Right ventricle myocardium inferior (tissue), 1 donor: ENCODE results near the gene CHSY1. TPM values are rescaled to one million over a fixed set of nuclear protein-coding genes. Genes with fewer than 3 reads are reported as not detected.

Experiments used
- ATAC-seq: fragments of 200-7000 bp; cut with Tn5 transposase; one replicate; pipeline ENCODE4 v1.9.1; 2020; ENCODE audit warnings: mild to moderate bottlenecking, moderate library complexity
- DNase-seq: peaks from one replicate; pipeline ENCODE4 v3.0.0; 2021; ENCODE audit errors: missing footprints
- intact Hi-C: fragments of 100-400 bp; cut with DNase I; formaldehyde crosslinking; loops from one replicate; pipeline ENCODE4 v1.11.0; 2022
- total RNA-seq: library from RNA; stranded (reverse); fragmentation: NEBNext Ultra II Directional; extraction: Animal tissue kit (Norgen Biotek cat#: 25700); gene quantifications from one replicate; pipeline ENCODE4 v1.2.1, GENCODE V29; 2021
- donor health status: DM: no; HTN: yes; CAD: no; lungs with severe emphysema.

Gene CHSY1
- total RNA-seq, 1 donor from 2014 or later, result 13.3 TPM

DNA sequence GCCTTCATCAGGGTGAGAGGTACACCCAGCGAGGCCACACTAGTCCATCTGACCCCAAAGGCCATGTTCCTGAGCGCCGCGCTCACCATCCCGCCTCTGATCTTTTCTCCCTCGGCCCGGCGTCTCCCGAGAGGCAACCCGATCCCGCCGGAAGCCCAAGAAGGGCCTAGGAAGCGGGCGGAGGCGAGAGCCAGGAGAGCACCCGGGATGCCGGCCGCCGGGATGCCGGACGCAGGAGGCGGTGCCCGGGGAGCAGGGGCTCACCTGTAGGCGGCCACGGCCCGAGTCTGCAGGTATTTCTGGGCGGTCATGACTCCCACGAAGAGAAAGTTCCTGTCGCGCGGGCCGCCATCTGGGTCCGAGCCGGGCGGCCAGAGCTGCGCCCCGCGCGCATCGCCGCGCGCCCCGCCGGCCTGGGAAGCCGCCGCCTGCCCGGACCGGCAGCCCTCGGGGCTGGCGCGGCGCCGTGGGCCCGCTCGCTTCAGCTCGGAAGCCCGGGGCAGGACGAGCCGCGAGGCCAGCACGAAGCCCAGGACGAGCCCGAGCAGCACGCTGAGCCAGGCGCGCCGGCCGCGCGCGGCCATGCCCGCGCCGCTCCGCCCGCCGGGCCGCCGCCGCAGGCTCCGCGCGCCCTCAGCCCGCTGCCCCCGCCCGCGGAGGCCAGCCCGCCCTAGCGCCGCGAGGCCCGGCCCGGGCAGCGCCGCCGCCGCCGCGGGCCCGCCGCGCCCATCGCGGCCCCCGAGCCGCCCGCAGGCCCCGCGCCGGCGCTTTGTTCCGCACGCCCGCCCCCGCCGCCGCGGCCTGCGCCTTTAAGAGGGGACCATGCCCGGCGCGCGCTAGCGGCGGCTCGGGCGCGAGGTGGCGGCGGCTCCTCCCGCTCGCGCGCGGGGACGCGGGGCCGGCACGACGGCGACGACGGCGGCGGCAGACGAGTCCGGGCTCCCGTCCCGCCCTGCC is 697 bp downstream of the CHSY1 start:
- intact Hi-C loops, result loop anchor here (1.0 to 2.0 kb wide), 2 partner anchors 62 to 130 kb away; no protein-coding TSS in a partner anchor
- ATAC-seq (peak; percentile 28), DNase-seq (no peak)

DNA sequence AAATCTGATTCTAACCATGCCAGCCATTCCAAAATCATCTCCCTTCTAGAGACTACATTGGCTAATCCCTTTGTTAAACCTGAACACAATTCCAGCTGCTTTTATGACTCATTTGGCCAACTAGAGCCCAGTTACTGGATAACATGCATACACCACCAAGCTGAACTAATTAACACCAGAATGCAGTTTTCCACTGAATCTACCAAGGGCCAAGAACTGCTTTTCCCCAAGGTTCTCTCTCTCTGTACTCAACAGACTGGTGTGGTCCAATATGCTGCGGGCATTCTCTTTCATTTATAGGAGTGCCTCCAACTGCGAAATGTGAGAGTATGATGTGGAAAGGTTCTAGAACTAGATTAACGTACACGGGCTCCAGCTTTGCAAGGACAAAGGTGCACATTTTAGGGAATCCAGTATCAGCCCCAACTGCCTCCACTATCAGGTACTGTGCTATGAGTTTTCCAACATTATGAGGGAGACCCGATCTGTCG is 1.5 kb downstream of the CHSY1 start:
- DNase-seq (no peak), ATAC-seq (peak; percentile 4)
- intact Hi-C loops, result loop anchor here (2.0 kb wide), 1 partner anchor 62 kb away; no protein-coding TSS in a partner anchor

DNA sequence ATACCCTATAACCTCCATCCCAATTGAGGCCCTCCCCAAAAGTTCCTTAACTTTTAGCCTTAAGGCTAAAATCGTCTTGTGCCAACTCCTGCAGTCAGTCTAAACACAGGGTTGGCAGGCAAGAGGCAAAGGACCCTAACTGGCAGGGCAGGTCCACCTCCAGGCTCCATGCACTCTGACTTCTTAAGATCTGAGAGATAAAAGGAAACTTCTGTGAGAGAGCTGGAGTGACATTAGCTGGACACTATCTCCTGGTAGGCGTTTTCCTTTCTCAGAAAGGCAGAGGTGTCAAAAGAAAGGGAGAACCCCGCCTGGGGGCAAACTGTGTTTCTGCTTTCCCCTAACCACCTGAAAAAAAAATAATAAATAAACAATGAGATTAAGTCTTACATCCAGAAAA is 3.6 kb downstream of the CHSY1 start:
- no peak for ATAC-seq
- no peak for DNase-seq
- intact Hi-C loops, result no loop called here

DNA sequence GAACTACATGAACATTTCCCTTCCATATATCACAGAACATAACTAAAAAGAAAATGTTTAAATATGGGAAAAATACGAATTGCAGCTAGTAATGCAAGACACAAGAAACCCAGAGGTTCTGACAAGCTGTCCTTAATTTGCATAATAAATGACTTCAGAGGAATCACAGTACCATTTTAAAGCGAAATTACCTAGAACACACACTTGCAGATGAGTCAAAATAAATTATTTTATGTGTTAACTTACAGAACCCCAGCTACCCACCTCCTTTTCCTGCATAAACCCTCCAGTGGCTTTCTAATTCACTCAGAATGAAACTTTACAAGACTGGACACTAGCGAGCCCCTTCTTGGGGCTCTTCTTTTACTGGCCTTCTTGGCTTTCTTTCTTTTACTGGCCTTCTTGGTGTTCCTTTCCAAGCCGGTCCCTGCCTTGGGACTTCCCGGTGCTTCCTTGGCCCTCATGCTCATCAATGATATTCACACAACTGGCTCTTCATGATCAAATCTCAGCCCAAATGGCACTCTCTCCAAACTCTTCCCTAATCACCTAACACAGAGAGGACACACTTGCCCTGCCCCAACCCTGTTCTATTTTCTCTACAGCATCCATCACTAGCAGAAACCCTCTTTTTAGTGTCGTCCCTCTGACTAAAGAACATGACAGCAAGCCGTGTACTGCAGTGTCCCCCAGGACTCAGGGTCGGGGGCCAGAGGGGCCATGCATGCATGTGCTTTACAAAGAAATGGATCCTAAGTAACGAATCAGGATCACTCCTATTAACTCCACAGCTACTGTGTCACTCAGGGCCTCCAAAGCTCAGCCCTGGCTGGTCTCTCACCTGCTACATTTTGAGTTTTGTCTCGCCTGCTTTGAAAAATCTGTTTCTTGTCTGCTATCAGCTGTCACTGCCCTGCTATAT is 4.8 kb downstream of the CHSY1 start:
- DNase-seq (no peak), ATAC-seq (no peak)
- intact Hi-C loops, result no loop called here

DNA sequence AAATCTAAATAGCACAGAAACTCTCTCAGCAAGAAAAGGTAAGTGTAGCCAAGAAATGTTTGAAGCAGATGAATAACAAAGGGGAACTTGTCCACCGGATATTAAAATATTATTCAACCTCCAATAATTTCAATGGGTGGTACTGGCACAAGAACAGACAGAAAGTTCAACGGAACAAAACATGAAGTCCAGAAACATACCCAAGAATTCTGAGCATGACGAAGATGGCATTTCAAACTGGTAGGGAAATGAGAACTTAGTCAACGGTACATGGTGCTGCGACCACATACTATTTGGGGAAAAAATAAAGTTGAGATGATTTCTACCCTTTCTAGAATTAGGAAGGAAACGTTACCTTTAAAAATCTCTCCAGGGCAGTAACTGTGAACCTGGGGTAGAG is 5.5 kb downstream of the CHSY1 start:
- intact Hi-C loops, result no loop called here
- ATAC-seq (no peak), DNase-seq (no peak)

DNA sequence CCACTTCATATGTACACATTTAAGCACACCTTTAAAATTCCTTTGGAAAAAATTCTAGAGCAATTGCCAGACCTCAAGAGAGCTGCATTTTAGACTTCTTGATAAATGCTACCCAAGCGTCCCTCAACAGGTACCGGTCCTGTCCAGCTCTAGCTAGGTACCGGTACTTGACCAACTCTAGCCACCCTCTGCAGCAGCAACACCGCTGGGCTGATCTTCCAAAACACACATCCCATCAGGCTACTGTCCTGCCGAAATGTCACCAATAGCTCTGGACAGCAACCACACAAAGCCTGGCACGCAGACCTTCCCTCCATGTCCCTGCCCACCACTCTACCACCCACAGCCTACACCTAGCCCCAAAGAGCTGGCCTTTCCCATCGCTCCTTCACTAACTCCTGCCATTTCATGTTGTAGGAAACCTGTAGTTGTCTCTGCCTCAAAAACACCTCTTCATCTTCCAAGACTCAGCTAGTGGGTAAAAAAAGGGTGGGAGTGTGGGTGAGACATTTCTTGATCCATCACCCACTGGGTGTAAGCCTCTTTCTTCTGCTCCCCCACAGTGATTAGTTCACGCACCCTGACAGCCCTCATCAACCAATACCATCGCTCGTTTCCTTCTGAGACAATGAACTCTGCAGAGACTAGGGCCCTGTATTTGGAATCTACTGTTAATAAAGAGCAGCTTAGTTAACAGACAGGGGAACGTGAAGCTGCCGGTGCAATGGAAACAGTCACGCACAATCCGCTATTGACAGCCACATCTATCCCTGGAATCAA is 6.8 kb downstream of the CHSY1 start:
- intact Hi-C loops, result loop anchor here (5.0 kb wide), 1 partner anchor 43 kb away; no protein-coding TSS in a partner anchor
- no peak for ATAC-seq
- DNase-seq, result no peak

DNA sequence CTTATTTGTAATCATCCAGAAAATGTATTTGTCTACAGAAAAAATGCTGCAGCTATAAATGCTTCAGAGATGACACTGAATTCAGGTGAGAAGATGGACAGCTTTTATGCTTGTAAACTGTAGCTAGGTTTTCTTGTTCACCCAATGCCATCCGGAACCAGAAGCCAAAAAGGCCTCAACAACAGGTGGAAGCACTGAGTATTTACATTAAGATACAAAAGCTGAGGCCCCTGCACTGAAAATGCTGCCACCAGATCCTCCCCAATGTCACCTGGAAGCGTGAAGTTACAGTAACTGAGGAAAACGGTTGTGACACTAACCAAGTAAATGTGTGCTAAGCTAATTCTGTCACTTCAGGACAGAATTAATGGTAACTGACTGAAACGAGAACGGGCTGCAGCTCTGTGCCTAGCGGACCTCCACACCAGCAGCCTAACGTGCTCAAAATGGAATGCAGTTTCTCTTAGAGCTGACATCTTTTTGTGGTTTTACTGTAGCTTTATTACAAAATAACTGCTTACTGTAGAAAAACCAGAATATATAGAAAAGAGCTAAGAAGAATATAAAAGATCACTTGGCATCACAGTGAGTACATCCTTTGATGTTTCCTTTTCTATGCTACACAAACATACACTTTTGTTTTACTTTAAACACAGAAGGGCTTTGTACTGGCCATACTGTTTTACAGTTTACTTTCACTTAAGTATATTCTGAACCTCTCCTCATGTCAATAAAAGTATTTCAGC is 7.6 kb downstream of the CHSY1 start:
- intact Hi-C loops, result loop anchor here (5.0 kb wide), 1 partner anchor 42 kb away; no protein-coding TSS in a partner anchor

DNA sequence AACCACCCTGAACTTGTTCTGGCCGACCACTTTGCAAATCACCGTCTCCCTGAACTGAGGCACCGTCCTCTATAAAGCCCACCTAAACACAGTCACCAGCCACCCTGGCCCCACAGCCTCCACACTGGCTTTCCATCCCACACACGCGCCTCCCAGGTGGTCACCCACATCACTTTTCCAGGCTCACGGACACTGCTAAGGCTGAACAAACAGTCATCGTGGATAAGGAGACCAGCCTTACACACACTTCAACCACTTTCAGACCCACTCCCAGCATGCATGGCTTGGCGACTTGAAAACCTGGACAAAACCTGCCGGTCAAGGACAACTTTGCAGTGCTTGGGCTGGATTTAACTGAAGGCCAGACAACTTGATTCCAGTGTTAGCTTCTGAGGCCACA is 8.4 kb downstream of the CHSY1 start:
- no peak for ATAC-seq
- intact Hi-C loops, result loop anchor here (5.0 kb wide), 1 partner anchor 41 kb away; no protein-coding TSS in a partner anchor
- no peak for DNase-seq

More for the DNA sequence above, 7.6 kb downstream of the CHSY1 start:
- DNase-seq (no peak), ATAC-seq (no peak)

DNA sequence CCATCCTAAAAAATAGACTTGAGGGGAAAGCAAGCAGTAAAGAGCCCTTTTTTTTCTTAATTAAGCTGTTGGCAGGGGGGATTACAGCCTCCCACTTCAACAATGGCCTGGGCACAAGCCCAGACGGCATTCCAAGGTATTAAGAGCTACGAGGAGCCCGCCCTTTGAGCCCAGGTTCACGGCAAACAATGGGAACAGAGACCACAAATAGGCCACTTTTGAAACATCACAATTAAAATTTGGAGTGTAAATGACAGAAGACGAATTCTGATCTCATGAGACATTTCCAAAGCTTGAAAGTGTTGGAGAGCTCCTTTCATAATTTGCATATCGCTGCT is 8.9 kb downstream of the CHSY1 start:
- DNase-seq (no peak), ATAC-seq (no peak)

DNA sequence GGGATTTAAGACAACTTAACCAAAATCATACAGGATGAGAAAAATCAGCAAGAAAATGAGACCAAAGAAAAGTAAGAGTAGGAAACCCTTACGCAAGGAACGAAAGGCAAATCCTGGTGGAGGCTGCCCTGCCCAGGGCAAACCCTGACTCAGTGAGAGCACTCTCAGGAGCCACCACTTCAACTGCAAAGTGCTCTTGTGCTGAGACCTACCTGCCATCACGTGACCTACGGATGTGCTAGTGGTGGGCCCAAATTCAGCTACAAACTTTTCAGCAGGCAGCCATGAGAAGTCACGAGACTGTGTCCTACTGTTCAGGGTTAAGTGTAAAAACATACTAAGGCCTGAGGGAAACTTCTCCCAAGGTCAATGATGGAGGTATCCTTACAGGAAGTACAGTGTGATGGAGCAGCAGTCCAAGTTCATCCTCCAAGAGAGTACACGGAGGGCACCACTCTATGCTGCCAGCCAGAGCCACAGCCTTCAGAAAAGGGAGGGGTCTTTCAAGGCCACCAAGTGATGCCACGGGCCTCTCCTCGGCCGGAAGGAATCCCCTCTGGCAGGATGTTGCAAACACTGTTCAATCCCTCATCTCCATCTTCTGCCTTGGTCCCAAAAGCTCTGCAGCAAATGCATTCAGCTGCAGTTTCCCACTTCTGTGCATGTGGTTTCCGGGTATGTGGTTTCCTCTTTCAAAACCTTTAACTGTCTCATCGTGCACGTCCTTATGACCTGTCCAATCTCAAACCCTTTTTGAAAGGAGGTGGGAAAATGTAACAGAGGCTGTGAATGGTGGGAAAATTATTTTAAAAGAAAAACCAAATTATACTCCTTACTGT is 9.5 kb downstream of the CHSY1 start:
- ATAC-seq (no peak), DNase-seq (no peak)
- intact Hi-C loops, result loop anchor here (5.0 kb wide), 1 partner anchor 40 kb away; no protein-coding TSS in a partner anchor

More for the DNA sequence above, 8.9 kb downstream of the CHSY1 start:
- intact Hi-C loops, result loop anchor here (5.0 kb wide), 1 partner anchor 41 kb away; no protein-coding TSS in a partner anchor

DNA sequence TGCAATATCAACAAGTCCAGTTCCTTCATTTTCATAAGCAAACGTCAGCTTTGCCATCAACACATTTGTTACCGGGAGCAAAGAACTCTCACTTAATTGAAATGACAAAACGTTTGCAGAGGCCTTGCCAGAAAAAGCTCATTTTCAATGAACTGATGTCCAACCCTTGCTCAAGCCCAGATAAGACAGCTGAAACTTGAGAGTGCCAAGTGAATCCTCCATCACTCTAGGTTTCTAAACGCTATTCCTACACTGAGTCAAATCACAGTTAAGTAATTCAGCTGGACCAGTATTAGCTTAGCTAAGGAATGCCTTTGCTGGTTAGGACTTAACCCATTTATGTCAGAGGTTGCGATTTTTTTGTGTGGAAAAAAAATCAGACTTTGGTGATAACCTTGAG is 11.5 kb downstream of the CHSY1 start:
- DNase-seq, result no peak
- intact Hi-C loops, result loop anchor here (5.0 kb wide), 1 partner anchor 38 kb away; no protein-coding TSS in a partner anchor
- peak; percentile 90 for ATAC-seq

DNA sequence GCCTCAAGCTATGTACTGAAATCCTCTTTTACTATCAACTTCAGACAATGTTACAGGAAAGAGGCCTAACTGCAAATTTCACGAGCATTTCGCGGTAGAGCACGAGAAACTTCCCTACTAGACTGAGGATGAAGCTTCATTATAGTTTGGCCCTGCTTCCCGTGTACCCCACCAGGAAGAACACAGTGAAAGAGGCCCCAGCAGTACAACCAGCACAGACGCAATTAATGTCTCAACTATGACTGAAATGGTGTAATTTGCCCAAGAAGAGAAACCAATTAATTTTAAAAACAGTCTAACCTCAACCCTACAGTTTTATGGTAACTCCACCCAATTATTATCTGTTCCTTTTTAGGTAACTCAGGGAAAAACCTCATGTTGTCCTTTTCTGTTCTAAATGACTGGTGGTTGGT is 12.1 kb downstream of the CHSY1 start:
- ATAC-seq (no peak), DNase-seq (no peak)
- intact Hi-C loops, result loop anchor here (5.0 kb wide), 1 partner anchor 37 kb away; no protein-coding TSS in a partner anchor

DNA sequence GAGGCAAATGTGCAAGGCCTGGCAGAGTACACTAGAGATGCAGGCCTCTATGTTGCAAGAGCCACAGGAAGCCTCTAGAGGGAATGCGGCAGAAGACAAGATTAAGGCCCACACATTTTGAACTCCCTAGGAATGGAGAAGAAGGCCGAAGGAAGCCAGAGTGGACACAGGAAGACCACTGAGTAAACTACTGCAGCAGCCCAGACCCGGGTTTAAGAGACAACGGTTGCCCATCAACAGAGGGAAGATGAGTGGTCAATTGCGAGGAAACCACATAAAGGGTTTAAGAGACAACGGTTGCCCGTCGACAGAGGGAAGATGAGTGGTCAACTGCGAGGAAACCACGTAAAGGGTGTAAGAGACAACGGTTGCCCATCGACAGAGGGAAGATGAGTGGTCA is 14.6 kb downstream of the CHSY1 start:
- ATAC-seq, result peak; percentile 35
- intact Hi-C loops, result no loop called here
- DNase-seq, result no peak

DNA sequence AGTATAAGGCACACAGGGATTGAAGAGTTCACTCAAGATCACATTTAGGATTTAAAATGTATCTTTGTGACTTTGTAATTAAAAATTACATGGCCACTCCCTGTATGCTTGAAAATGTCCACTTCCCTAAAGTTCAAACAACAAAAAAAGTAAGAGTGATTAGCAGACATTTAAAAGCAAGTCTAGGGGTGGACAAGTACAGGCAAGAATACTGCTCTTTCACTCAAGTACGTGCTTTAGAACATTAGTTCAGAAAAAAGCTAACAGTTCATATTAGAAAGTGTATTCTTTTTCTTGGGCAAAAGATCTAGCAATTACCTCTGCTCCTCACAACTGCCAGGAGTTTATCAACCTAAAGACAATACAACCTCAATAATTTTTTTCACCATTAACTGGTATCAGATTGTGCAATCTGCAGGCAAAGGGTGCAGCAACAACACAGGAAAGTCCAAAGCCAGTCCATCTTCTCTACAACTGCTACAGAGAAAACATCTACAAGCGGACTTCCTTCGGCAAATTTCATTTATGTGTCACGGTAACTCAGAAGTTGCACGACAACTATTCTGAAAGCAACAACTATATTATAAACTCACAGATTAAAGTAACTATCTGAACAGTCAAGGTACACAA is 18.1 kb downstream of the CHSY1 start:
- no peak for DNase-seq
- intact Hi-C loops, result no loop called here
- ATAC-seq, result no peak

DNA sequence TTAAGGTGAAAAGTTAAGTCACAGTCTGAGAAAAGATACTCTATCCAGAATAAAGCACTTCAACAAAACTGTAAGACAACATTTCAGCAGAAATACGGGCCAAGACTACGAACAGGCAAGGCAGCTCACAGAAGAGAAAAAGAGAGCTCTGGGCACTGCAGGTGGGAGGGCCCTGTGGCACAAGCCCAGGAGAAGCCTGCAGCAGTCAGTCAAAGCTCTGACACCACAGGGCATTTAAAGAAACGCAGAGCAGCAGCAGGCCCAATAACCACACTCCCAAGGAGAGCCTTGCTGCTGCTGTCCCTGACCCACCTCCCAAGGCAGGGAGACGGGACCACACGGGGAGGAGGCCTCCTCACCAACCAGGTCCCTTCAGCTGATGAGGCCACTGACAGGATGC is 19.2 kb downstream of the CHSY1 start:
- intact Hi-C loops, result no loop called here
- DNase-seq, result no peak
- peak; percentile 74 for ATAC-seq

DNA sequence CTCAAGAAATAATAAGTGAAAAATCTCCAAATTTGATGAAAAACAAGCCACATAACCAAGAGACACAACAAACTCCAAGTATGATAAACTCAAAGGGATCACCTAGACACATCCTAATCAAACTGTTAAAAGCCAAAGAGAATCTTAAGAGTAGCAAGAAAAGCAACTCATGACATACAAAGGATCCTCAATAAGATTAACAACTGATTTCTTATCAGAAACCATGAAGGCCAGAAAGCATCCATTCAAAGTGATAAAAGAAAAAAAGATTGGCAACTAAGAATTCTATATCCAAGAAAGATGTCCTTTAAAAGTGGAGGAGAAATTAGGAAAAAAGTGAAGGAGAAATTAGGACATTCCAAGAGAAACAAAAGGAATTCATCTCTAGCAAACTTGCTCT is 23.5 kb downstream of the CHSY1 start:
- intact Hi-C loops, result no loop called here
- DNase-seq, result no peak
- no peak for ATAC-seq
